ENCODE data around the gene RTRAF. TPM values are rescaled to one million over a fixed set of nuclear protein-coding genes. Genes with fewer than 3 reads are reported as not detected.
A peak's percentile ranks its signal among the peaks of the same experiment; 100 is the strongest.

Gene RTRAF
- total and polyA plus RNA-seq, 2 experiments from 2014 or later: 150 to 729 TPM

GRCh38 chr14:52002542-52002941, 13.2 kb downstream of the RTRAF start:
- Histone ChIP-seq H3K4me2 (no peak overlapping the region), H3K9me2 (ENCODE audit: insufficient read depth) (no peaks in the 10 kb centered on the region), H3K4me3 (no peak overlapping the region), H3K79me2 (replicated peaks; ENCODE audit: insufficient read depth) (peaks cover 16% of the 10 kb centered on the region), H2AFZ (no peak overlapping the region), H4K20me1 (replicated peaks; ENCODE audit: insufficient read depth) (no peaks in the 10 kb centered on the region; the same call in 1 of the 2 replicates), H3K27ac (ENCODE audit: low read depth) (no peak overlapping the region), H3K27me3 (ENCODE audit: insufficient read depth) (no peaks in the 10 kb centered on the region), H3K36me3 (ENCODE audit: insufficient read depth) (peaks cover 60% of the 10 kb centered on the region), H3F3A (replicated peaks; ENCODE audit: low read depth) (no peaks in the 10 kb centered on the region), H3K4me1 (ENCODE audit: insufficient read depth) (peaks cover 19% of the 10 kb centered on the region)
- Mint-ChIP-seq H3K36me3 (ENCODE audit: low read depth) (peaks cover 83% of the 10 kb centered on the region), H3K4me1 (peaks cover 7% of the 10 kb centered on the region; the same call in 2 of the 3 replicates), H3K27me3 (ENCODE audit: insufficient read depth, low read depth, poor library complexity) (peaks cover 3% of the 10 kb centered on the region), H3K9me3 (no peaks in the 10 kb centered on the region), H3K4me3 (no peak overlapping the region), H3K27ac (no peak overlapping the region)
- no peak for TF ChIP-seq JUNB (IDR thresholded peaks at IDR 0.05; ENCODE audit: unreplicated experiment)
- no peak for TF ChIP-seq ZNF114 (CRISPR knock-in tag; IDR thresholded peaks at IDR 0.05)
- TF ChIP-seq, protein P1, sequence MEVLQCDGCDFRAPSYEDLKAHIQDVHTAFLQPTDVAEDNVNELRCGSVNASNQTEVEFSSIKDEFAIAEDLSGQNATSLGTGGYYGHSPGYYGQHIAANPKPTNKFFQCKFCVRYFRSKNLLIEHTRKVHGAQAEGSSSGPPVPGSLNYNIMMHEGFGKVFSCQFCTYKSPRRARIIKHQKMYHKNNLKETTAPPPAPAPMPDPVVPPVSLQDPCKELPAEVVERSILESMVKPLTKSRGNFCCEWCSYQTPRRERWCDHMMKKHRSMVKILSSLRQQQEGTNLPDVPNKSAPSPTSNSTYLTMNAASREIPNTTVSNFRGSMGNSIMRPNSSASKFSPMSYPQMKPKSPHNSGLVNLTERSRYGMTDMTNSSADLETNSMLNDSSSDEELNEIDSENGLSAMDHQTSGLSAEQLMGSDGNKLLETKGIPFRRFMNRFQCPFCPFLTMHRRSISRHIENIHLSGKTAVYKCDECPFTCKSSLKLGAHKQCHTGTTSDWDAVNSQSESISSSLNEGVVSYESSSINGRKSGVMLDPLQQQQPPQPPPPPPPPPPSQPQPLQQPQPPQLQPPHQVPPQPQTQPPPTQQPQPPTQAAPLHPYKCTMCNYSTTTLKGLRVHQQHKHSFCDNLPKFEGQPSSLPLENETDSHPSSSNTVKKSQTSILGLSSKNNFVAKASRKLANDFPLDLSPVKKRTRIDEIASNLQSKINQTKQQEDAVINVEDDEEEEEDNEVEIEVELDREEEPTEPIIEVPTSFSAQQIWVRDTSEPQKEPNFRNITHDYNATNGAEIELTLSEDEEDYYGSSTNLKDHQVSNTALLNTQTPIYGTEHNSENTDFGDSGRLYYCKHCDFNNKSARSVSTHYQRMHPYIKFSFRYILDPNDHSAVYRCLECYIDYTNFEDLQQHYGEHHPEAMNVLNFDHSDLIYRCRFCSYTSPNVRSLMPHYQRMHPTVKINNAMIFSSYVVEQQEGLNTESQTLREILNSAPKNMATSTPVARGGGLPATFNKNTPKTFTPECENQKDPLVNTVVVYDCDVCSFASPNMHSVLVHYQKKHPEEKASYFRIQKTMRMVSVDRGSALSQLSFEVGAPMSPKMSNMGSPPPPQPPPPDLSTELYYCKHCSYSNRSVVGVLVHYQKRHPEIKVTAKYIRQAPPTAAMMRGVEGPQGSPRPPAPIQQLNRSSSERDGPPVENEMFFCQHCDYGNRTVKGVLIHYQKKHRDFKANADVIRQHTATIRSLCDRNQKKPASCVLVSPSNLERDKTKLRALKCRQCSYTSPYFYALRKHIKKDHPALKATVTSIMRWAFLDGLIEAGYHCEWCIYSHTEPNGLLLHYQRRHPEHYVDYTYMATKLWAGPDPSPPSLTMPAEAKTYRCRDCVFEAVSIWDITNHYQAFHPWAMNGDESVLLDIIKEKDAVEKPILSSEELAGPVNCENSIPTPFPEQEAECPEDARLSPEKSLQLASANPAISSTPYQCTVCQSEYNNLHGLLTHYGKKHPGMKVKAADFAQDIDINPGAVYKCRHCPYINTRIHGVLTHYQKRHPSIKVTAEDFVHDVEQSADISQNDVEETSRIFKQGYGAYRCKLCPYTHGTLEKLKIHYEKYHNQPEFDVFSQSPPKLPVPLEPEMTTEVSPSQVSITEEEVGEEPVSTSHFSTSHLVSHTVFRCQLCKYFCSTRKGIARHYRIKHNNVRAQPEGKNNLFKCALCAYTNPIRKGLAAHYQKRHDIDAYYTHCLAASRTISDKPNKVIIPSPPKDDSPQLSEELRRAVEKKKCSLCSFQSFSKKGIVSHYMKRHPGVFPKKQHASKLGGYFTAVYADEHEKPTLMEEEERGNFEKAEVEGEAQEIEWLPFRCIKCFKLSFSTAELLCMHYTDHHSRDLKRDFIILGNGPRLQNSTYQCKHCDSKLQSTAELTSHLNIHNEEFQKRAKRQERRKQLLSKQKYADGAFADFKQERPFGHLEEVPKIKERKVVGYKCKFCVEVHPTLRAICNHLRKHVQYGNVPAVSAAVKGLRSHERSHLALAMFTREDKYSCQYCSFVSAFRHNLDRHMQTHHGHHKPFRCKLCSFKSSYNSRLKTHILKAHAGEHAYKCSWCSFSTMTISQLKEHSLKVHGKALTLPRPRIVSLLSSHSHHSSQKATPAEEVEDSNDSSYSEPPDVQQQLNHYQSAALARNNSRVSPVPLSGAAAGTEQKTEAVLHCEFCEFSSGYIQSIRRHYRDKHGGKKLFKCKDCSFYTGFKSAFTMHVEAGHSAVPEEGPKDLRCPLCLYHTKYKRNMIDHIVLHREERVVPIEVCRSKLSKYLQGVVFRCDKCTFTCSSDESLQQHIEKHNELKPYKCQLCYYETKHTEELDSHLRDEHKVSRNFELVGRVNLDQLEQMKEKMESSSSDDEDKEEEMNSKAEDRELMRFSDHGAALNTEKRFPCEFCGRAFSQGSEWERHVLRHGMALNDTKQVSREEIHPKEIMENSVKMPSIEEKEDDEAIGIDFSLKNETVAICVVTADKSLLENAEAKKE (CRISPR knock-in tag; IDR thresholded peaks at IDR 0.05): no peak
- no peak for TF ChIP-seq POLR2AphosphoS5 (IDR thresholded peaks at IDR 0.05; ENCODE audit: low read depth)
- no peak for TF ChIP-seq ETS1 (IDR thresholded peaks at IDR 0.05)
- no peak for TF ChIP-seq EZH2 (IDR thresholded peaks at IDR 0.05; ENCODE audit: low read depth, unreplicated experiment)
- ATAC-seq: peak; percentile 71
- DNase-seq (ENCODE audit: low spot score): peak; percentile 24
